Measurements from ENCODE around the gene GPR39.

The GPR39 gene

GRCh38 chr2:132400169-132400900 lies 16.3 kb upstream of the GPR39 start:
- Histone ChIP-seq H4K20me1 (ENCODE audit: control insufficient read depth, insufficient read depth, low read depth, low read length) (no peaks in the 10 kb centered on the region), H3K9me2 (replicated peaks; ENCODE audit: control insufficient read depth, low read length) (no peaks in the 10 kb centered on the region), H3K4me3 (ENCODE audit: low read length) (no peak overlapping the region), H3K36me3 (ENCODE audit: control insufficient read depth, low read length) (no peaks in the 10 kb centered on the region), H3K27ac (ENCODE audit: low read depth, low read length) (no peak overlapping the region), H3K27me3 (ENCODE audit: control insufficient read depth, low read length) (no peaks in the 10 kb centered on the region; the same call in 1 of the 2 replicates), H3K9me3 (ENCODE audit: control insufficient read depth, insufficient read depth, low read length) (no peaks in the 10 kb centered on the region), H3K79me2 (ENCODE audit: control insufficient read depth, low read length) (no peaks in the 10 kb centered on the region), H3K4me1 (ENCODE audit: control insufficient read depth, low read length) (no peaks in the 10 kb centered on the region), H3F3A (ENCODE audit: control insufficient read depth, insufficient read depth) (no peaks in the 10 kb centered on the region), H3K4me2 (ENCODE audit: low read length) (no peak overlapping the region)
- TF ChIP-seq CTCF (IDR thresholded peaks at IDR 0.05; ENCODE audit: low read depth, low read length, poor library complexity, severe bottlenecking) (no peak), EZH2phosphoT487 (IDR thresholded peaks at IDR 0.05; ENCODE audit: borderline replicate concordance, low read length) (no peak)

- H3K27ac ChIP-seq (ENCODE audit: low read depth, low read length): no peak overlapping the region
- H3K9me2 ChIP-seq (replicated peaks; ENCODE audit: control insufficient read depth, low read length): no peaks in the 10 kb centered on the region
- H3K9me3 ChIP-seq (ENCODE audit: control insufficient read depth, insufficient read depth, low read length): no peaks in the 10 kb centered on the region
- TF ChIP-seq CTCF (IDR thresholded peaks at IDR 0.05; ENCODE audit: low read depth, low read length, poor library complexity, severe bottlenecking) (no peak), EZH2phosphoT487 (IDR thresholded peaks at IDR 0.05; ENCODE audit: borderline replicate concordance, low read length) (no peak)
- H3K36me3 ChIP-seq (ENCODE audit: control insufficient read depth, low read length): no peaks in the 10 kb centered on the region
- no peaks in the 10 kb centered on the region for H4K20me1 ChIP-seq (ENCODE audit: control insufficient read depth, insufficient read depth, low read depth, low read length)
- no peaks in the 10 kb centered on the region; the same call in 1 of the 2 replicates for H3K27me3 ChIP-seq (ENCODE audit: control insufficient read depth, low read length)
- H3K4me3 ChIP-seq (ENCODE audit: low read length): no peak overlapping the region
- H3K4me2 ChIP-seq (ENCODE audit: low read length): no peak overlapping the region
- H3F3A ChIP-seq (ENCODE audit: control insufficient read depth, insufficient read depth): no peaks in the 10 kb centered on the region
- H3K79me2 ChIP-seq (ENCODE audit: control insufficient read depth, low read length): no peaks in the 10 kb centered on the region
- H3K4me1 ChIP-seq (ENCODE audit: control insufficient read depth, low read length): no peaks in the 10 kb centered on the region
Measured at GRCh38 chr2:132400901-132401240, 15.7 kb upstream of the GPR39 start.

- Histone ChIP-seq H3K4me2 (ENCODE audit: low read length) (no peak overlapping the region), H3K4me1 (ENCODE audit: control insufficient read depth, low read length) (no peaks in the 10 kb centered on the region), H3K27ac (ENCODE audit: low read depth, low read length) (no peak overlapping the region), H3K36me3 (ENCODE audit: control insufficient read depth, low read length) (no peaks in the 10 kb centered on the region), H3F3A (ENCODE audit: control insufficient read depth, insufficient read depth) (no peaks in the 10 kb centered on the region), H3K4me3 (ENCODE audit: low read length) (no peak overlapping the region), H3K27me3 (ENCODE audit: control insufficient read depth, low read length) (no peaks in the 10 kb centered on the region; the same call in none of the 2 replicates), H3K9me3 (ENCODE audit: control insufficient read depth, insufficient read depth, low read length) (no peaks in the 10 kb centered on the region), H3K9me2 (replicated peaks; ENCODE audit: control insufficient read depth, low read length) (no peaks in the 10 kb centered on the region), H3K79me2 (ENCODE audit: control insufficient read depth, low read length) (no peaks in the 10 kb centered on the region), H4K20me1 (ENCODE audit: control insufficient read depth, insufficient read depth, low read depth, low read length) (no peaks in the 10 kb centered on the region)
- TF ChIP-seq CTCF (IDR thresholded peaks at IDR 0.05; ENCODE audit: low read depth, low read length, poor library complexity, severe bottlenecking): no peak
- no peak for TF ChIP-seq EZH2phosphoT487 (IDR thresholded peaks at IDR 0.05; ENCODE audit: borderline replicate concordance, low read length)
Measured at GRCh38 chr2:132401326-132401725, 15.3 kb upstream of the GPR39 start.
